ENCODE data around the gene P3H3. TPM values are rescaled to one million over a fixed set of nuclear protein-coding genes. Genes with fewer than 3 reads are reported as not detected.

P3H3 gene
- total RNA-seq, 4 donors from 2014 or later = 0.66 to 4.7 (median 1.5) TPM

DNA sequence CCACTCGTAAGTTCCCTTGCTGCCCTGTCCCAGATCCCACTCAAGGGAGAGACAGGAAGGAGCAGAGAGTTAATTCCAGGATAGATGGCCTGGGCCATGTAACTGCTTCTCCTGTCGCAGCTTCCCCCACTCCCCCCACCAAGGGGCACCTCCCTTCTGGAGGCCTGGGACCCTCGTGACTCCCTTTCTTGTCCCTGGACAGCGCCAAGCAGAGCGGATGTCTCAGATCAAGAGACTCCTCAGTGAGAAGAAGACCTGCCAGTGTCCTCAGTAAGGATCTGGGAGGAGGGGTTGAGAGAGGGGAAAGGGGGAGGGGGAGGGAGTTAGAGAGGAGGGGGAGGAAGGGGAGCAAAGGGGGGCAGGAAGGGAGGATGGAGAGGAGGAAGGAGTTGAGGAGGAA, 9.6 kb upstream of the P3H3 start:
- H3K27me3 ChIP-seq = peaks cover 13 to 22% (median 15%) of the 10 kb centered on the region in 3 donors
- no peaks in the 10 kb centered on the region for H3K4me1 ChIP-seq
- no peak overlapping the region for H3K4me3 ChIP-seq
- TF ChIP-seq POLR2A (IDR thresholded peaks at IDR 0.05) = no peak
- TF ChIP-seq, protein P1, sequence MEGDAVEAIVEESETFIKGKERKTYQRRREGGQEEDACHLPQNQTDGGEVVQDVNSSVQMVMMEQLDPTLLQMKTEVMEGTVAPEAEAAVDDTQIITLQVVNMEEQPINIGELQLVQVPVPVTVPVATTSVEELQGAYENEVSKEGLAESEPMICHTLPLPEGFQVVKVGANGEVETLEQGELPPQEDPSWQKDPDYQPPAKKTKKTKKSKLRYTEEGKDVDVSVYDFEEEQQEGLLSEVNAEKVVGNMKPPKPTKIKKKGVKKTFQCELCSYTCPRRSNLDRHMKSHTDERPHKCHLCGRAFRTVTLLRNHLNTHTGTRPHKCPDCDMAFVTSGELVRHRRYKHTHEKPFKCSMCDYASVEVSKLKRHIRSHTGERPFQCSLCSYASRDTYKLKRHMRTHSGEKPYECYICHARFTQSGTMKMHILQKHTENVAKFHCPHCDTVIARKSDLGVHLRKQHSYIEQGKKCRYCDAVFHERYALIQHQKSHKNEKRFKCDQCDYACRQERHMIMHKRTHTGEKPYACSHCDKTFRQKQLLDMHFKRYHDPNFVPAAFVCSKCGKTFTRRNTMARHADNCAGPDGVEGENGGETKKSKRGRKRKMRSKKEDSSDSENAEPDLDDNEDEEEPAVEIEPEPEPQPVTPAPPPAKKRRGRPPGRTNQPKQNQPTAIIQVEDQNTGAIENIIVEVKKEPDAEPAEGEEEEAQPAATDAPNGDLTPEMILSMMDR (IDR thresholded peaks at IDR 0.05 in 4 of 5, conservative IDR thresholded peaks at IDR 0.05 in 1 of 5) = no peak
- in situ Hi-C loops (cut with MboI; ENCODE audit: low sequenced_read_pairs in 4 of 4) (no loop called here), intact Hi-C loops (cut with DNase I; ENCODE audit: low total_unique reads) (no loop called here)
- no peaks in the 10 kb centered on the region for H3K9me3 ChIP-seq
- H3K27ac ChIP-seq = no peak overlapping the region
- ATAC-seq (no peak), DNase-seq (no peak)
- H3K36me3 ChIP-seq = no peaks in the 10 kb centered on the region

DNA sequence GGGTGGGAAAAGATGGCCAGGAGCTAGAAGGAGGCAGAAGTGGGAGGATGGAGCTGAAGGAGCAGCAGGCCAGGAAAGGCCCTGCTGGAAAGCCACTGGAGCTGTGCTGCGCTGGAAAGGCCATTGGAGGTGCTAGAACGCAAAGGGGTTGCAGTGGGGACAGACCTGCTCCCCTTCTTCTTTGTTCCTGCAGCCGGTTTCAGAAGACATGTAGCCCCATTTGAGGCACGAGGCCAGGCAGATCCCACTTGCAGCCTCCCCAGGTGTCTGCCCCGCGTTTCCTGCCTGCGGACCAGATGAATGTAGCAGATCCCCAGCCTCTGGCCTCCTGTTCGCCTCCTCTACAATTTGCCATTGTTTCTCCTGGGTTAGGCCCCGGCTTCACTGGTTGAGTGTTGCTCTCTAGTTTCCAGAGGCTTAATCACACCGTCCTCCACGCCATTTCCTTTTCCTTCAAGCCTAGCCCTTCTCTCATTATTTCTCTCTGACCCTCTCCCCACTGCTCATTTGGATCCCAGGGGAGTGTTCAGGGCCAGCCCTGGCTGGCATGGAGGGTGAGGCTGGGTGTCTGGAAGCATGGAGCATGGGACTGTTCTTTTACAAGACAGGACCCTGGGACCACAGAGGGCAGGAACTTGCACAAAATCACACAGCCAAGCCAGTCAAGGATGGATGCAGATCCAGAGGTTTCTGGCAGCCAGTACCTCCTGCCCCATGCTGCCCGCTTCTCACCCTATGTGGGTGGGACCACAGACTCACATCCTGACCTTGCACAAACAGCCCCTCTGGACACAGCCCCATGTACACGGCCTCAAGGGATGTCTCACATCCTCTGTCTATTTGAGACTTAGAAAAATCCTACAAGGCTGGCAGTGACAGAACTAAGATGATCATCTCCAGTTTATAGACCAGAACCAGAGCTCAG, 8.8 kb upstream of the P3H3 start:
- intact Hi-C loops (cut with DNase I; ENCODE audit: low total_unique reads) (no loop called here), in situ Hi-C loops (cut with MboI; ENCODE audit: low sequenced_read_pairs in 4 of 4) (no loop called here)
- DNase-seq = no peak
- H3K27ac ChIP-seq = no peak overlapping the region
- H3K4me1 ChIP-seq = no peaks in the 10 kb centered on the region
- TF ChIP-seq POLR2A (IDR thresholded peaks at IDR 0.05) = no peak
- TF ChIP-seq, protein P1 (IDR thresholded peaks at IDR 0.05 in 4 of 5, conservative IDR thresholded peaks at IDR 0.05 in 1 of 5) = no peak
- no peaks in the 10 kb centered on the region for H3K36me3 ChIP-seq
- H3K9me3 ChIP-seq = no peaks in the 10 kb centered on the region
- H3K27me3 ChIP-seq = peaks cover 13 to 29% (median 18%) of the 10 kb centered on the region in 3 donors
- ATAC-seq = no peak
- no peak overlapping the region for H3K4me3 ChIP-seq

DNA sequence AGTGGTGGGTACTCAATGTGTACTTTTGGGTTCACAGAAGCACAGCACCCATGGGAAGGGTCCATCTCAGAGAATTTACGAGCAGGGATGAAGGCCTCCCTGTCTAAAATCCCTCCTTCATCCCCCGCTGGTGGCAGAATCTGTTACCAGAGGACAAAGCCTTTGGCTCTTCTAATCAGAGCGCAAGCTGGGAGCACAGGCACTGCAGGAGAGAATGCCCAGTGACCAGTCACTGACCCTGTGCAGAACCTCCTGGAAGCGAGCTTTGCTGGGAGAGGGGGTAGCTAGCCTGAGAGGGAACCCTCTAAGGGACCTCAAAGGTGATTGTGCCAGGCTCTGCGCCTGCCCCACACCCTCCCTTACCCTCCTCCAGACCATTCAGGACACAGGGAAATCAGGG, 8.0 kb upstream of the P3H3 start:
- H3K27ac ChIP-seq = no peak overlapping the region
- H3K9me3 ChIP-seq = no peaks in the 10 kb centered on the region
- no peaks in the 10 kb centered on the region for H3K36me3 ChIP-seq
- no peak for ATAC-seq
- TF ChIP-seq, protein P1 (IDR thresholded peaks at IDR 0.05 in 4 of 5, conservative IDR thresholded peaks at IDR 0.05 in 1 of 5) = no peak
- TF ChIP-seq POLR2A (IDR thresholded peaks at IDR 0.05) = no peak
- no peaks in the 10 kb centered on the region for H3K4me1 ChIP-seq
- H3K4me3 ChIP-seq = no peak overlapping the region
- intact Hi-C loops (cut with DNase I; ENCODE audit: low total_unique reads) = no loop called here
- H3K27me3 ChIP-seq = peaks cover 17 to 34% (median 23%) of the 10 kb centered on the region in 3 donors
- in situ Hi-C loops (cut with MboI; ENCODE audit: low sequenced_read_pairs in 4 of 4) = no loop called here
- no peak for DNase-seq

DNA sequence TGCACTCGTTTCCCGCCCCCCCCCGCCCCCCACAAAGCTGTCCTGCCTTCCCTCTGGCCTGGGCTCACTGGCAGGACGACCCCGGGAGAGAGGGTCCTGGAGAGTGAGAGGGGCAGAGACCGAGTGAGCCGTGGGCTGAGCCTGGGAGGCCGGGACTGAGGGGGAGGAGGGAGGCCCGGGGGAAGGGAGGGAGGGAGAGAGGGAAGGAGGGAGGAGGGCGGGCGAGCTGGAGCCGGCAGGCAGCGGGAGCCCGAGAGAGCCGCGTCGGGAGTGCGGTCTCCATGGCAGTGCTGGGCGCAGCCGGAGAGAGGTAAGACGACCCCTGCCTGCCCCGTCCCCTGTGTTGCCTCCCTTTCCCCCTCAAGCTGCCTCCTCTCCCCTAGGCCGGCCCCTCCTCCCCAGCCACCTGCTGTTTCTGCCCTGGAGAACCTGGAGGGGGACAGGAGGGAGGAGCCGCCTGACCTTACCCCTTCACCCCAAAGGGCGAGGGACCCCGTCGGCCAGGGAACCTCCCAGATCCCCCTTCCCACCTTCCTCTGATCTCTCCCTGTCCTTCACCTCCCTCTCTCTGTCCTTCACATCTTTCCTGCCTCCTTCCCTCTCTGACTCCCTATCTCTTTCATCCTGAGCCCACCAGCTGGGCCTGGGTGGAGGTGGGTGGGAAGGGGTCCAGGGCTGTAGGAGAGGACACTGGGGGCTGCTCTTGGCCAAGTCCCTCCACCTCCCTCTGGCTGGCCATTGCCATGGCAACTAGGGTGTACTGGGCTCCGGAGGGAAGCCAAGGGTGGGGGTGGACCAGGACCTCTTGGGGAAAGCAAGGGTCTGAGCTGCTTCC, 6.4 kb upstream of the P3H3 start, which contains the start of gene GPR162:
Gene GPR162 (plus strand): TSS at position 231 of the 835 bp plus-strand sequence. CDS start 2,078 bp downstream, outside the sequence.
- H3K27me3 ChIP-seq = peaks cover 17 to 50% (median 35%) of the 10 kb centered on the region in 3 donors
- H3K36me3 ChIP-seq = no peaks in the 10 kb centered on the region
- intact Hi-C loops (cut with DNase I; ENCODE audit: low total_unique reads) = no loop called here
- H3K4me3 ChIP-seq = peak within 1 kb of the TSS; percentile 34 to 50 (median 46)
- H3K4me1 ChIP-seq = no peaks in the 10 kb centered on the region
- no peaks in the 10 kb centered on the region for H3K9me3 ChIP-seq
- DNase-seq (no peak), ATAC-seq (peak; percentile 19 to 47)
- in situ Hi-C loops (cut with MboI; ENCODE audit: low sequenced_read_pairs in 4 of 4) = no loop called here
- H3K27ac ChIP-seq = peak within 1 kb of the TSS in 3 of 4 donors; percentile 46 to 61 (median 48)
- no peak for TF ChIP-seq POLR2A (IDR thresholded peaks at IDR 0.05)
- TF ChIP-seq, protein P1 (IDR thresholded peaks at IDR 0.05 in 4 of 5, conservative IDR thresholded peaks at IDR 0.05 in 1 of 5) = no peak
